Measurements from ENCODE around the gene TMEM178A.

Gene TMEM178A

DNA sequence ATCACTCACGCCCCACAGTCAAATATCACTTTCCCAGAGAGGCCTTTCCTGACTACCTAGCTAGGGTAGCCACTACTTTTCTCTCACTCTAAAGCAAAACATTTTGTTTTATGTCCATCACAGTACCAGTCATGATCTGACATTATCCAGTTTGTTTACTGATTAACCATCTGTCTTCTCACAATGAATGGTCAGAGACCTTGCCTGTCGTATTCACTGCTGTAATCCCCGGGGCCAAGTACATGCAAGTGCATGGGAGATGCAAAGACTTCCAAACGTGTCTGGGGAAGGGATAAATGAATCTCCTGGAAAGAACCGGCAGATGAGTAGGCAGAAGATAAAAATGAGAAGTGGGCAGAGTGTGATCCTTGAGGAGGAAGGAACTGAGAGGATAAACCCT is 73.7 kb downstream of the TMEM178A start:
- Histone ChIP-seq H3K27ac (ENCODE audit: low read depth, low read length) (no peak overlapping the region), H3K4me3 (ENCODE audit: low read length) (no peak overlapping the region), H3K27me3 (ENCODE audit: control insufficient read depth, insufficient read depth, low read length) (no peaks in the 10 kb centered on the region), H3K9ac (ENCODE audit: low read length) (no peak overlapping the region), H3K4me1 (ENCODE audit: control insufficient read depth, insufficient read depth, low read length) (no peaks in the 10 kb centered on the region), H3K36me3 (ENCODE audit: control insufficient read depth, insufficient read depth, low read length) (peaks cover 13% of the 10 kb centered on the region)

DNA sequence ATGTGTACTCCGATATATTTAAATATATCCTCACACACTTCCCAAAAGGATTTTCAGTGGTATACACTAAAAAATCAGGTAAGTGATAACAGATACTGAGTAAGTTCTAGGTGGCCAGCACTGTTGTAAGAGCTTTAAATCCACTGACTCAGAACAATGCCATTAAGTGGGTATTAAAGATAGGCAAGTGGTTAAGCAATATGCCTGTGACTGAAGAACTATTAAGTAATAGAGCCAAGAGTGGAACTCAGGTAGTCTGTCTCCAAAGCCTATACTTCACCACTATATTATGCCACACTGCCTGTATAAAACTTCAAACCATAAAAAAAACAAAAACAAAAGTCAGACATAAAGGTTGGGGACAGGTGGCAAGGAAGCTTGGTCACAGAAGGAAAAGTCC is 76.2 kb downstream of the TMEM178A start:
- peaks cover 15% of the 10 kb centered on the region for H3K36me3 ChIP-seq (ENCODE audit: control insufficient read depth, insufficient read depth, low read length)
- no peaks in the 10 kb centered on the region for H3K4me1 ChIP-seq (ENCODE audit: control insufficient read depth, insufficient read depth, low read length)
- no peak overlapping the region for H3K27ac ChIP-seq (ENCODE audit: low read depth, low read length)
- H3K4me3 ChIP-seq (ENCODE audit: low read length) = no peak overlapping the region
- H3K9ac ChIP-seq (ENCODE audit: low read length) = no peak overlapping the region
- H3K27me3 ChIP-seq (ENCODE audit: control insufficient read depth, insufficient read depth, low read length) = no peaks in the 10 kb centered on the region

DNA sequence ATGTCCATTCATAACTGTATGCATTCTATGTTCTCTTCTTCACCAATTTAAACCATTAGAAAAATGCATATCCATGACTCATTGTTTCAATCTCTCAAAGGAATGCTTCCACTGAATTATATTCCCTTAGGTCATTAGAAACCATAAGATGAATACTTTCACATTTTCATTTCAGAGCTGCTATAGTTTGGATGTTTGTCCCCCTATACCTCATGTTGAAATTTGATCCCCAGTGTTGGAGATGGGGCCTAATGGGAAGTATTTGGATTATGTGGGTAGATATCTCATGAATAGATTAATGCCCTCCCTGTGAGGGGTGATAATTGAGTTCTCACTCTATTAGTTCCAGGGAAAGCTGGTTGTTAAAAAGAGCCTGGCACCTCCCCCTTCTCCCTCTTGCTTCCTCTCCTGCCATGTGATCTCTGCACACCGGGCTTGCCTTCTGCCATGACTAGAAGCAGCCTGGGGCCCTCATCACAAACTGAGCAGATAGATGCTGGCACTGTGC is 77.6 kb downstream of the TMEM178A start:
- no peaks in the 10 kb centered on the region for H3K4me1 ChIP-seq (ENCODE audit: control insufficient read depth, insufficient read depth, low read length)
- H3K27me3 ChIP-seq (ENCODE audit: control insufficient read depth, insufficient read depth, low read length) = no peaks in the 10 kb centered on the region
- peaks cover 7% of the 10 kb centered on the region for H3K36me3 ChIP-seq (ENCODE audit: control insufficient read depth, insufficient read depth, low read length)
- no peak overlapping the region for H3K9ac ChIP-seq (ENCODE audit: low read length)
- H3K27ac ChIP-seq (ENCODE audit: low read depth, low read length) = no peak overlapping the region
- no peak overlapping the region for H3K4me3 ChIP-seq (ENCODE audit: low read length)

DNA sequence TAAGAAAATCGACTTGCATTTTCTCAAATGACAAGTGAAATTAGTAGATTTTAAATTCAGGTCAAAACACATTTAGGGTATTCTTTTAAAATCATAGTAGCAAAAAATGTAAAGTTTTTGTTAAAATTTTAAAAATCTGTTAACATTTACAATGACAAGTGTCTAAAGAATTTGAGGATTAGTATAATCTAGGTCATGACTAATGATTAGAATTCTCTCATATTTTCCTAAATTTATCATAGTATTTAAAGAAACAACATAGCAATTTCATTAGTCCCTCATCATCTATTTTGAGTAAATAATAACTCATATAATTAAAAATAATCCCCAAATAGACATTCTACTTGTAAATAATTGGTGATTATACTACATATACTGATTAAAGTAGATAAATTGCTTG is 89.7 kb downstream of the TMEM178A start:
- Histone ChIP-seq H3K4me1 (ENCODE audit: control insufficient read depth, insufficient read depth, low read length) (no peaks in the 10 kb centered on the region), H3K36me3 (ENCODE audit: control insufficient read depth, insufficient read depth, low read length) (peaks cover 19% of the 10 kb centered on the region), H3K27ac (ENCODE audit: low read depth, low read length) (no peak overlapping the region), H3K4me3 (ENCODE audit: low read length) (no peak overlapping the region), H3K27me3 (ENCODE audit: control insufficient read depth, insufficient read depth, low read length) (no peaks in the 10 kb centered on the region), H3K9ac (ENCODE audit: low read length) (no peak overlapping the region)

DNA sequence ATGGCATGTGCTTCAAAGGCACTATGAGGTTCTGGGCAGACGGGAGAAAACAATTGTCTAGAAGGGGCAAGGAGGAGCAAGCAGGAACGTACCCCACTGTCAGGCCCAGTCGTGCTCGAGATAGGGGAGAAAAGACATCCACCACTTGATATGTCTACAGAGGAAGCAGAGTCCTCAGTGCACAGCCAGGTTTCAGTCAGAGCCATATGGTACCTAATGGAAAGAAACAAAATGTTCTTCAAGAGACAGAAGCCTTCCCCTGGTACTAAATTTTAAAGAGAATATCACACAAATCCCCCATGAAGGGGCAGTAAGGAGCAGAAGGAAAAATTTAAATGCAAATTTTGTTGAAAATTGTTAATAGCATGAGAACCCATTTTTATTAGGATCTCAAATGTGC is 91.4 kb downstream of the TMEM178A start:
- peaks cover 16% of the 10 kb centered on the region for H3K36me3 ChIP-seq (ENCODE audit: control insufficient read depth, insufficient read depth, low read length)
- H3K4me1 ChIP-seq (ENCODE audit: control insufficient read depth, insufficient read depth, low read length) = no peaks in the 10 kb centered on the region
- no peak overlapping the region for H3K27ac ChIP-seq (ENCODE audit: low read depth, low read length)
- no peak overlapping the region for H3K9ac ChIP-seq (ENCODE audit: low read length)
- no peak overlapping the region for H3K4me3 ChIP-seq (ENCODE audit: low read length)
- no peaks in the 10 kb centered on the region for H3K27me3 ChIP-seq (ENCODE audit: control insufficient read depth, insufficient read depth, low read length)

DNA sequence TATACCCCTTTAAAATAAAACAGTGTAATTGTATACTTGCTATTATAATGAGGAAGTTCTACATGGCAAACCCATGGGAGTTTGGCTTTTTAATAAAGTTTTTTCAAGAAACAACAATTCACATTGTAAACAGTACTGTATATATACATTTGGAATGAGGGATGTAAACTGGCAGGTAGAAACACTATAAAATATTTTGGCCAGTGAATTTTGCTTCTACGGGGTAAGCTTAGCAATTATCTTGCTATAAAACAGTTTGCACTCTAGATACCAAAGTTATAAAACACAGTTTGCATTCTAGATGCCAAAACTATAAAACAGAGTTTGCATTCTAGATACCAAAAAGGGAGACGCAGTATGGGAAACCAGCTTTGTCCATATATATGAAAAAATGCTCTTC is 96.7 kb downstream of the TMEM178A start:
- no peak overlapping the region for H3K27ac ChIP-seq (ENCODE audit: low read depth, low read length)
- peaks cover 3% of the 10 kb centered on the region for H3K36me3 ChIP-seq (ENCODE audit: control insufficient read depth, insufficient read depth, low read length)
- H3K4me3 ChIP-seq (ENCODE audit: low read length) = no peak overlapping the region
- no peaks in the 10 kb centered on the region for H3K4me1 ChIP-seq (ENCODE audit: control insufficient read depth, insufficient read depth, low read length)
- no peaks in the 10 kb centered on the region for H3K27me3 ChIP-seq (ENCODE audit: control insufficient read depth, insufficient read depth, low read length)
- H3K9ac ChIP-seq (ENCODE audit: low read length) = no peak overlapping the region
